ENCODE data around the gene ZNF630. TPM values are rescaled to one million over a fixed set of nuclear protein-coding genes. Genes with fewer than 3 reads are reported as not detected.
A peak's percentile ranks its signal among the peaks of the same experiment; 100 is the strongest.
"Not testable (repeated sequence)": the region's sequence is repeated elsewhere in the genome, so short reads cannot be mapped to it uniquely, and the experiment has no call there.

The ZNF630 gene
- 2.9 TPM for total RNA-seq
- long read RNA-seq, transcript ZNF630-206 (5 exons, 2,829 nt): major isoform, 7 of 15 reads
- long read RNA-seq, partial matches to known transcripts: 0 of 15 reads
- long read RNA-seq, other reads (novel, unspliced or antisense): 6 of 15 reads

- ATAC-seq (ENCODE audit: poor library complexity) (peak; percentile 97), DNase-seq (peak; percentile 85)
- intact Hi-C loops (cut with DNase I): no loop called here
These were observed at the start of gene ZNF630 for GRCh38 chrX:48071064-48071985. TSS of gene ZNF630 (minus strand) at chrX:48071640. CDS start at chrX:48066886, 4,754 bp downstream.

- ATAC-seq (ENCODE audit: poor library complexity): no peak
- DNase-seq: no peak
- intact Hi-C loops (cut with DNase I): no loop called here
These were observed 36.3 kb upstream of the ZNF630 start for GRCh38 chrX:48107717-48108116.

GRCh38 chrX:48102874-48103374, 31.5 kb upstream of the ZNF630 start:
- ATAC-seq (ENCODE audit: poor library complexity) (no peak), DNase-seq (no peak)
- intact Hi-C loops (cut with DNase I): no loop called here

- DNase-seq (no peak), ATAC-seq (ENCODE audit: poor library complexity) (no peak)
- intact Hi-C loops (cut with DNase I): no loop called here
These were observed 30.0 kb upstream of the ZNF630 start for GRCh38 chrX:48101443-48101842.

GRCh38 chrX:48092558-48092957, 21.1 kb upstream of the ZNF630 start:
- ATAC-seq (ENCODE audit: poor library complexity); DNase-seq; intact Hi-C loops (cut with DNase I): not testable (repeated sequence)

GRCh38 chrX:48090123-48090522, 18.7 kb upstream of the ZNF630 start:
- ATAC-seq (ENCODE audit: poor library complexity) (no peak), DNase-seq (no peak)
- intact Hi-C loops (cut with DNase I): no loop called here

GRCh38 chrX:48086082-48086481, 14.6 kb upstream of the ZNF630 start:
- DNase-seq (no peak), ATAC-seq (ENCODE audit: poor library complexity) (no peak)
- intact Hi-C loops (cut with DNase I): no loop called here

GRCh38 chrX:48083706-48084105, 12.3 kb upstream of the ZNF630 start:
- ATAC-seq (ENCODE audit: poor library complexity) (no peak), DNase-seq (no peak)
- intact Hi-C loops (cut with DNase I): no loop called here

- intact Hi-C loops (cut with DNase I): no loop called here
- peak; percentile 79 for ATAC-seq (ENCODE audit: poor library complexity)
- no peak for DNase-seq
These were observed 11.8 kb upstream of the ZNF630 start for GRCh38 chrX:48083212-48083611.

- DNase-seq: no peak
- ATAC-seq (ENCODE audit: poor library complexity): no peak
- intact Hi-C loops (cut with DNase I): no loop called here
These were observed 4.9 kb upstream of the ZNF630 start for GRCh38 chrX:48076343-48076742.

GRCh38 chrX:48071986-48072605, 656 bp upstream of the ZNF630 start:
- DNase-seq (no peak), ATAC-seq (ENCODE audit: poor library complexity) (no peak)
- intact Hi-C loops (cut with DNase I): no loop called here

GRCh38 chrX:48068096-48068887, 3.1 kb downstream of the ZNF630 start:
- intact Hi-C loops (cut with DNase I): no loop called here
- DNase-seq (no peak), ATAC-seq (ENCODE audit: poor library complexity) (no peak)

- ATAC-seq (ENCODE audit: poor library complexity) (no peak), DNase-seq (no peak)
- intact Hi-C loops (cut with DNase I): no loop called here
These were observed 7.2 kb downstream of the ZNF630 start for GRCh38 chrX:48064261-48064660.

GRCh38 chrX:48059296-48059639, 12.2 kb downstream of the ZNF630 start:
- intact Hi-C loops (cut with DNase I): no loop called here
- DNase-seq (no peak), ATAC-seq (ENCODE audit: poor library complexity) (no peak)

GRCh38 chrX:48058621-48059295, 12.7 kb downstream of the ZNF630 start:
- intact Hi-C loops (cut with DNase I): no loop called here
- ATAC-seq (ENCODE audit: poor library complexity) (no peak), DNase-seq (no peak)

- DNase-seq (no peak), ATAC-seq (ENCODE audit: poor library complexity) (no peak)
- intact Hi-C loops (cut with DNase I): no loop called here
These were observed 24.6 kb downstream of the ZNF630 start for GRCh38 chrX:48046846-48047245.

GRCh38 chrX:48045410-48046311, 25.8 kb downstream of the ZNF630 start:
- DNase-seq (peak; percentile 49), ATAC-seq (ENCODE audit: poor library complexity) (peak; percentile 82)
- intact Hi-C loops (cut with DNase I): no loop called here

- no peak for DNase-seq
- intact Hi-C loops (cut with DNase I): no loop called here
- ATAC-seq (ENCODE audit: poor library complexity): no peak
These were observed 28.4 kb downstream of the ZNF630 start for GRCh38 chrX:48043056-48043455.
